IPS-NIHi11 (cell line): ENCODE measurements around the gene TBC1D19.
"Not testable (repeated sequence)": the region's sequence is repeated elsewhere in the genome, so short reads cannot be mapped to it uniquely, and the experiment has no call there.

Experiments used
- DNase-seq: peaks from one replicate; pipeline ENCODE4 v3.0.0; 2012; ENCODE audit warnings: mixed read lengths, low spot score

The TBC1D19 gene

GRCh38 chr4:26596843-26597242, 13.0 kb downstream of the TBC1D19 start:
- no peak for DNase-seq

GRCh38 chr4:26601204-26601603, 17.3 kb downstream of the TBC1D19 start:
- DNase-seq: no peak

GRCh38 chr4:26607776-26608175, 23.9 kb downstream of the TBC1D19 start:
- no peak for DNase-seq

GRCh38 chr4:26609391-26609790, 25.5 kb downstream of the TBC1D19 start:
- no peak for DNase-seq

- DNase-seq: no peak
These were observed 26.0 kb downstream of the TBC1D19 start for GRCh38 chr4:26609868-26610267.

- DNase-seq: no peak
These were observed 27.5 kb downstream of the TBC1D19 start for GRCh38 chr4:26611372-26611771.

- DNase-seq: no peak
These were observed 28.0 kb downstream of the TBC1D19 start for GRCh38 chr4:26611885-26612284.

- no peak for DNase-seq
These were observed 29.4 kb downstream of the TBC1D19 start for GRCh38 chr4:26613237-26613636.

GRCh38 chr4:26613735-26614134, 29.9 kb downstream of the TBC1D19 start:
- DNase-seq: no peak

- no peak for DNase-seq
These were observed 35.9 kb downstream of the TBC1D19 start for GRCh38 chr4:26619784-26620183.

- no peak for DNase-seq
These were observed 37.5 kb downstream of the TBC1D19 start for GRCh38 chr4:26621366-26621765.

GRCh38 chr4:26622913-26623312, 39.0 kb downstream of the TBC1D19 start:
- DNase-seq: no peak

- DNase-seq: not testable (repeated sequence)
These were observed 42.8 kb downstream of the TBC1D19 start for GRCh38 chr4:26626658-26627057.

- DNase-seq: no peak
These were observed 49.0 kb downstream of the TBC1D19 start for GRCh38 chr4:26632916-26633315.

GRCh38 chr4:26634237-26634636, 50.4 kb downstream of the TBC1D19 start:
- DNase-seq: no peak

GRCh38 chr4:26636458-26636857, 52.6 kb downstream of the TBC1D19 start:
- DNase-seq: no peak

GRCh38 chr4:26640639-26641038, 56.8 kb downstream of the TBC1D19 start:
- DNase-seq: not testable (repeated sequence)

GRCh38 chr4:26647523-26648224, 63.8 kb downstream of the TBC1D19 start:
- peak; percentile 31 for DNase-seq

- DNase-seq: no peak
These were observed 64.4 kb downstream of the TBC1D19 start for GRCh38 chr4:26648260-26648659.

GRCh38 chr4:26660261-26660660, 76.4 kb downstream of the TBC1D19 start:
- no peak for DNase-seq

GRCh38 chr4:26663888-26664287, 80.0 kb downstream of the TBC1D19 start:
- DNase-seq: no peak

GRCh38 chr4:26670903-26671537, 87.1 kb downstream of the TBC1D19 start:
- no peak for DNase-seq

GRCh38 chr4:26679040-26679695, 95.3 kb downstream of the TBC1D19 start:
- DNase-seq: not testable (repeated sequence)
